T-helper 17 cell (primary cell): Measurements from ENCODE around the gene TIAL1. TPM values are rescaled to one million over a fixed set of nuclear protein-coding genes. Genes with fewer than 3 reads are reported as not detected.
"Not testable (repeated sequence)": the region's sequence is repeated elsewhere in the genome, so short reads cannot be mapped to it uniquely, and the experiment has no call there.

Source experiments
- ATAC-seq: fragments of 150-1000 bp; cut with Tn5 transposase; 2 replicates; pipeline ENCODE4 v1.10.0; 2021; ENCODE audit warnings: mild to moderate bottlenecking, moderate library complexity
- DNase-seq, 3 donors: peaks; one replicate each; pipeline versions ENCODE4 v3.0.0 to v3.0.0-alpha.2; 2020 to 2021
- H3K9me3 ChIP-seq: one replicate; pipeline ENCODE4 v1.7.0; 2013; ENCODE audit warnings: low read length, mild to moderate bottlenecking; ENCODE audit not compliant: control insufficient read depth, poor library complexity, severe bottlenecking
- H3K27ac Mint-ChIP-seq: one replicate; pipeline ENCODE4 v1.8.0; 2022; ENCODE audit warnings: mild to moderate bottlenecking, moderate library complexity, mixed read lengths
- H3K27me3 Mint-ChIP-seq: one replicate; pipeline ENCODE4 v1.8.0; 2022; ENCODE audit warnings: mixed read lengths
- H3K36me3 Mint-ChIP-seq: one replicate; pipeline ENCODE4 v1.8.0; 2022; ENCODE audit warnings: low read depth, mixed read lengths
- H3K4me1 Mint-ChIP-seq: one replicate; pipeline ENCODE4 v1.8.0; 2022; ENCODE audit warnings: mild to moderate bottlenecking, mixed read lengths
- H3K4me3 Mint-ChIP-seq: one replicate; pipeline ENCODE4 v1.8.0; 2022; ENCODE audit warnings: mild to moderate bottlenecking, moderate library complexity, mixed read lengths
- total RNA-seq, 4 donors: library from RNA in 2 of 4; stranded (reverse) in 2 of 4; gene quantifications; one replicate each; pipeline ENCODE4 v1.2.3 and lab custom pipeline; 2022 to 2026

The TIAL1 gene
- total RNA-seq, 2 donors from 2014 or later: 169 to 172 TPM

DNA sequence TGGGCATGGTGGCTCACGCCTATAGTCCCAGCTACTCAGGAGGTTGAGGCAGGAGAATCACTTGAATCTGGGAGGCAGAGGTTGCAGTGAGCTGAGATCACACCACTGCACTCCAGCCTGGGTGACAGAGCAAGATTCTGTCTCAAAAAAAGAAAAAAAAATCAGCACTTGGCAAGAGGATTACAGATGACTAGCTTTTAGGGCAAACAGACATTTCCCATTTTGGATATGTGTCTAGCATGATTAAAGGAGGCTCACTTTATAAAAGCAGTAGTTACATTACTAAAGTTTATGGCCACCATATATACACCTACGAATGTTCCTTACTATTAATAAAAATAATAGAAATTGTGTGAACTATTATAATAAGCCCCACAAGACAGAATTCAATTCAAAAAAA lies 40.7 kb downstream of the TIAL1 start:
- not testable (repeated sequence) for H3K27me3 Mint-ChIP-seq, H3K4me3 Mint-ChIP-seq, DNase-seq, H3K9me3 ChIP-seq, ATAC-seq, H3K4me1 Mint-ChIP-seq, H3K36me3 Mint-ChIP-seq, H3K27ac Mint-ChIP-seq

DNA sequence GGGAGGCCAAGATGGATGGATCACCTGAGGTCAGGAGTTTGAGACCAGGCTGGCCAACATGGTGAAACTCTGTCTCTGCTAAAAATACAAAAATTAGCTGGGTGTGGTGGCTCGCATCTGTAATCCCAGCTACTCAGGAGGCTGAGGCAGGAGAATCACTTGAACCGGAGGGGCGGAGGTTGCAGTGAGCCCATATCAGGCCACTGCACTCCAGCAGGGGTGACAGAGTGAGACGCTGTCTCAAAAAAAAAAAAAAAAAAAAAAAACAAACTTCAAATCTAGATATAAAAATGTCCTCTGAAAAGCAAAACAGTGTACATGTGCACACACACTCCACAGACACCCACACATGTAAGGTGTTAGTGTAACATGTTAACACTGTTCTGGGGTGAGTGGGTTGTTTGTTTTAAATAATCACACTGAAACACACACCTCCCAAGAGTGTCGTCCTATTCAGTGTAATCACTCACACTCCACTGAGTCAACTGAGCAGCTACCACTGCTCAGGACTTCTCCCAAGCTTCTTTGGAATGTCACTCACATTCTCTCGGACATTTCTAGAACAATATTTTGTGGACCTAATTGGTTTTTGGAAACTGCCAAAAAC lies 41.5 kb downstream of the TIAL1 start:
- H3K27ac Mint-ChIP-seq: no peak overlapping the region
- H3K4me1 Mint-ChIP-seq: no peaks in the 10 kb centered on the region
- no peak overlapping the region for H3K4me3 Mint-ChIP-seq
- H3K27me3 Mint-ChIP-seq: peaks cover 7% of the 10 kb centered on the region
- no peaks in the 10 kb centered on the region for H3K9me3 ChIP-seq
- ATAC-seq (no peak), DNase-seq (no peak)
- no peaks in the 10 kb centered on the region for H3K36me3 Mint-ChIP-seq

DNA sequence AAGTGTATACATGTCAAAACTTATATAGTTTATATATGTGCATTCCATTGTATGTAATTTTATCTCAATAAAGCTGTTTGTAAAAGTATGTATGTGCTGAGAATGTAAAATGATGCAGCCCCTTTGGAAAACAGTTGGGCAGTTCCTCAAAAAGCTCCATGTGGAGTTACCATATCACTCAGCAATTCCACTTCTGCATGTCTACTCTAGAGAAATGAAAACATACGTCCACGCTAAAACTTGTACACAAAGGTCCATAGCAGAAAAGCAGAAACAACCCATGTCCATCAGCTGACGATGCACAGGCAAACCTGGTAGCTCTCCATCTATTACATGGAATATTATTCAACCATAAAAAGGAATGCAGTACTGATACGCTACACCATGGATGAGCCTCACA lies 45.9 kb downstream of the TIAL1 start:
- H3K9me3 ChIP-seq: no peaks in the 10 kb centered on the region
- H3K27ac Mint-ChIP-seq: peak overlapping the region; percentile 14
- no peak overlapping the region for H3K4me3 Mint-ChIP-seq
- peaks cover 2% of the 10 kb centered on the region for H3K4me1 Mint-ChIP-seq
- no peak for DNase-seq
- no peak for ATAC-seq
- peaks cover 27% of the 10 kb centered on the region for H3K27me3 Mint-ChIP-seq
- no peaks in the 10 kb centered on the region for H3K36me3 Mint-ChIP-seq

DNA sequence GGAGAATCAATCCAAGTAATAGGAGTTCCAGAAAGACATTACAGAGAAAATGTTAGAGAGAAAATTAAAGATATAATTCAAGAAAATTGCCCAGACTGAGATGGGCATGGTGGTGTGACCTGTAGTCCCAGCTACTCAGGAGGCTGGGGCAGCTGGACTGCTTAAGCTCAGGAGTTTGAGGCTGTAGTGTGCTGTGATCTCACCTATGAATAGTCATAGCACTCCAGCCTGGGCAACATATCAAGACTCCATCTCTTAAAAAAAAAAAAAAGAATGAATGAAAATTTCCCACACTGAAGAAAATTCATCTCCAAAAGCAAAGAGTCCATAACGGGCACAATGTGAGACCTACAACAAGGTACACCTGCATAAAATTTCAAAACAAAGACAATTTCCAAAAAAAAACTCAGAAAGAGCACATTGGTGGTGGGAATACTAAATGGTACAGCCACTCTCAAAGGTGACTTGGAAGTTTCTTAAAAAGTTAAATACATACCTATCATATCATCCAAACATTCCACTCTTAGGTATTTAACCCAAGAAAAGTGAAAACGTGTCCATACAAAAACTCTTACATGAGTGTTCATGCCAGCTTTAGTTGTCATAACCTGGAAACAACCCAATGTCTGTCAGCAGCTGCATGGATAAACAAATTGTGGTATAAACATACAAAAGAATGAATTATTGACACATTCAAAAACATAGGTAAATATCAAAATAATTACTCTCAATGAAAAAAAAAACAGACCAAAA lies 47.3 kb downstream of the TIAL1 start:
- no peaks in the 10 kb centered on the region for H3K9me3 ChIP-seq
- Mint-ChIP-seq H3K27ac (no peak overlapping the region), H3K4me3 (no peak overlapping the region), H3K36me3 (no peaks in the 10 kb centered on the region), H3K4me1 (peaks cover 2% of the 10 kb centered on the region), H3K27me3 (peaks cover 27% of the 10 kb centered on the region)
- no peak for ATAC-seq
- no peak for DNase-seq

DNA sequence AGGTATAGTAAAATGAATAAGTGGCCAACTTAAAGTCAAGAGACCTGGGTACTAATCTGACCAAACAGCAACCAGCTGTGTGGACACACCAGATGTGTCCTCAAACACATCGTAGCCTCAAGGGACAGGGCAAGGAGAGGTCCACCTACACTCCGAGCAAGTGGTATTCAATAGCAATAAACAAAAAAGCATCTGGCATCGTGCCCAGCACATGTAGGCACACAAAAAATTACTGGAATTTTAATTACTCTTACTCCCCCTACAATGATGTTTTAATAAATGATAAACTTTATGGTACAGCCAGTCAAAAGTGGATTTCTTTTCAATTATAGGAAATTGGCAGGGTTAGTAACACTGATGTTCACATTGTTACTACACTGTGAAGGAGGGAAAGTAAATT lies 50.8 kb downstream of the TIAL1 start:
- no peak overlapping the region for H3K4me3 Mint-ChIP-seq
- ATAC-seq (no peak), DNase-seq (no peak)
- H3K9me3 ChIP-seq: no peaks in the 10 kb centered on the region
- H3K36me3 Mint-ChIP-seq: peaks cover 2% of the 10 kb centered on the region
- H3K4me1 Mint-ChIP-seq: peaks cover 9% of the 10 kb centered on the region
- H3K27me3 Mint-ChIP-seq: peaks cover 20% of the 10 kb centered on the region
- H3K27ac Mint-ChIP-seq: peak overlapping the region; percentile 24

DNA sequence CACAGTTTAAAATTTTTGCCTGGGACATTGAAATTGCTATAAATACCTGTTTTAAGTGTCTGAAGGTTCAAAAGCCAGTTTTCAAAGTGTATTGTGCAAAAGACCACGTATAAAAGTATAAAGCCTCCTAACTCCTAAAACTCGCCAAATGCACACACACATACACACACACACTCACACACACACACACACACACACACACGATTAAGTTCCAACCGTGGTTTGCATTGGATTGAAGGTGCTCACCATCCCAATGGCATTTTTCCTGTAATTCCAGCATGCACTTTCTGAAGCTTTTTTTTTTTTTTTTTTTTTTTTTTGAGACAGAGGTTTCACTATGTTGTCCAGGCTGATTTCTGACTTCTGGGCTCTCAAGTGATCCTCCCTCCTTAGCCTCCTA lies 51.5 kb downstream of the TIAL1 start:
- DNase-seq: no peak
- peaks cover 15% of the 10 kb centered on the region for H3K4me1 Mint-ChIP-seq
- H3K9me3 ChIP-seq: no peaks in the 10 kb centered on the region
- ATAC-seq: no peak
- peaks cover 19% of the 10 kb centered on the region for H3K27me3 Mint-ChIP-seq
- no peak overlapping the region for H3K4me3 Mint-ChIP-seq
- H3K27ac Mint-ChIP-seq: peak overlapping the region; percentile 24
- H3K36me3 Mint-ChIP-seq: peaks cover 2% of the 10 kb centered on the region

DNA sequence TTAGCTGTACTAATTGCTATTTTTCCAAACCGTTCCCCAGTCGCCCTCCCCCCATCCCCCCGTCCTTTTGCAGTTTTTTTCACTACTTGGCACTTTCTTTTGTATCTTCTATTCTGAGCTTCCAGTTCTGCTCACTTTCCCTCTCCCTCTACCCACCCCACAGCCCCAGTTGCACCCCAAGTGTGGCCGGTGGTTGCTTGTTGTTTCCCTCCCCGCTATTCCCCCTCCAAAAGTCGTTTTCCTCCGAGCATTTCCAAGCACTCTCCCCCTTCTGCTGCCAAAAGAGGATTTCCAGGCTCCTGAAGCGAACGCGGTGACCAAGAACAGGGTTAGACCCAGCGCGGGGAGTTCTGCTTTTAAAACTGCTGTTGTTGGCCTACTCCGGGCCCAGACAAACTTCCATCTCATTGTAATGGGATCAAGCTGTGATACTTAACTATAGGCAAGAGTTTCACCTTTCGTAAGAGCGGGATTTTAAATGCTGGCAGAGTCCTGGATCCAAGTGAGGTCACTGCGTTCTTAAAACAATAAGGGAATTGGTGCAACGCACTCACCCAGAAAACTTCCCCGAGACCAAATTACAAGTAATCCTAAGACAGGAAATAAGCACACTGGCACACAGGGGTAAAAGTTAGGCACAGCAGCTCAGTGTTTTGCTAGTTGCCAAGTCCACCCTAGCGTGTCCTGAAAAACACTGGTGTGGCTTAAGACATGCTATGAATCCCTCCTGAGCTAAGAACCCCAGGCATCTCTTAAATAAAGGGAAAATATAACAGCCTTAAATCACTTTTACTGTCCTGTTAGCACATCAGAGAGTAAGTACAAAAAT lies 52.7 kb downstream of the TIAL1 start:
- peaks cover 27% of the 10 kb centered on the region for H3K4me1 Mint-ChIP-seq
- ATAC-seq: no peak
- peak overlapping the region; percentile 97 for H3K4me3 Mint-ChIP-seq
- peaks cover 18% of the 10 kb centered on the region for H3K27me3 Mint-ChIP-seq
- peaks cover 2% of the 10 kb centered on the region for H3K36me3 Mint-ChIP-seq
- no peaks in the 10 kb centered on the region for H3K9me3 ChIP-seq
- H3K27ac Mint-ChIP-seq: peak overlapping the region; percentile 69
- no peak for DNase-seq

DNA sequence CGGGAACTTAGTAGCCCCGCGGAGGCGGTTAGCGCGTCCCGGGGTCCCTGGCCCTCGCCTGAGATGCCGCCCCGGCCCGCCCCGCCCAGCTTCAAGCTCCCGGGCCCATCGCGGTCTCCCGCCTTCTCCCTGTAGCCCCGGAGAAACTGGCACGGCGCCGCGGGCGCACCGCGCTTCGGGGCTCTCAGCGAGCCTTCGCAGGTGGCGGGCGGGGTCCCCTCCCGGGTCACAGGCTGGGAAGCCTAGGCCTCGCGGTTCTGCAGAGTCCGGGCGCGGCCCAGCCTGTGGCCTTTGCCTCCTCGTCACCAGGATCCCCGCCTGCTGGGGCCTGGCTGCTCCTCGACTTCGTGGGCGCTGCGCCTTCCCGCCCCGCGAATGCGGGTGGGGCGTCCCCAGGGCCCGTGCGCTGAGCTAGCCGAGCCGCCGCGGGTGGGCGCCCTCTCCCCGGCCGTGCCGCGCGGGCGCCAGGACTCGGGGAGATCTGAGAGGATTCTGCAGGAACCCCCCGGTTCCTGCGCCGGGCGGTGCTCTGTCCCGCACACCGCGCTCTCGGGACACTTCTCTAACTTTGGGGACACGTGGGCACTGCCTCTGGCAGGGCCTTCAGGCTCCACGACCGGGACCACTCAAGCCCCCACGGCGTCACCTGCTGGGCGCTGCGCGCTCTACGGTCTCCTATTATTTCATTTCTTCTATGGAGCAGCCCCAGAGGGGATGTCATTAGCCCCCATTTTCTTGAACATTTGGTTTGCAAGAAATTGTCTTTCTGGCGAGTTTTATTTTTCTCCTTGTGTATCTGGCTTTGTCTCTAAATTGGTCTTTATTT lies 53.6 kb downstream of the TIAL1 start:
- H3K27ac Mint-ChIP-seq: peak overlapping the region; percentile 69
- ATAC-seq (peak; percentile 66), DNase-seq (peak; percentile 45 to 52 (median 45))
- H3K36me3 Mint-ChIP-seq: peaks cover 2% of the 10 kb centered on the region
- H3K4me3 Mint-ChIP-seq: peak overlapping the region; percentile 97
- H3K9me3 ChIP-seq: no peaks in the 10 kb centered on the region
- H3K4me1 Mint-ChIP-seq: peaks cover 32% of the 10 kb centered on the region
- H3K27me3 Mint-ChIP-seq: peaks cover 10% of the 10 kb centered on the region

DNA sequence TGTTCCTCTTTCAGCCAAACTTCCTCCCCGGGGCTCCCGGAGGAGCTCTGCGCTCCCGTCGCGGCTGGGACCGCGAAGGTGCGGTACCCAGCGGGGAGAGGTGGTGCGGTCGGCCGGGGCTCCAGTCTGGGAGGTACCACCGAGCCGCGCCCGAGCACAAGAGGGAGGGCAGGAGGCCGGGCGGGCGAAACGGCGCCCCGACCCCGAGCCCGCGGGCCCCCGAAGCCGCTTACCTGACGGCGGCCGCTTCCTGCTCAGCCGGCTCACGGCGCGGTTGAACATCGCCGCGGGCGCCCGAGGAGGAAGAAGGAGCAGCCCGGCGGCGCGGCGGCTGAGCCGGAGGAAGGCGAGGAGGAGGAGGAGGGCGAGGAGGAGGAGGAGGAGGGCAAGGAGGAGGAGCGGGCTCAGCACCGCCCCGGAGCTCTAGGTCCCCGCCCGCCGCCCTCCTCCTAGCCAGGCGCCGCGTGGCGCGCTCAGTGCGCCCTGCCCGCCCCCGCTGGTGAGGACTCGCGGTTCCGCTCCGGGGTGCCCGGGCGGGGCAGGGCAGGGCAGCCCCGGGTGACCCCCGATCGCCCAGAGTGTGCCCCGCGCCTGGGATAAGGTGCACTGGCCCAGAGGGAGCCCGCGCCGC lies 54.3 kb downstream of the TIAL1 start, which contains the start of gene RGS10:
Gene RGS10, minus strand, starts transcription at position 363 of the 631 bp plus-strand sequence. Its CDS starts 81 bp downstream, at position 282.
- peak; percentile 63 to 68 (median 67) for DNase-seq
- peaks cover 40% of the 10 kb centered on the region for H3K4me1 Mint-ChIP-seq
- peaks cover 2% of the 10 kb centered on the region for H3K36me3 Mint-ChIP-seq
- H3K27ac Mint-ChIP-seq: peak within 1 kb of the TSS; percentile 75
- H3K27me3 Mint-ChIP-seq: peaks cover 2% of the 10 kb centered on the region
- peak within 1 kb of the TSS; percentile 97 for H3K4me3 Mint-ChIP-seq
- ATAC-seq: peak; percentile 83
- H3K9me3 ChIP-seq: no peaks in the 10 kb centered on the region

DNA sequence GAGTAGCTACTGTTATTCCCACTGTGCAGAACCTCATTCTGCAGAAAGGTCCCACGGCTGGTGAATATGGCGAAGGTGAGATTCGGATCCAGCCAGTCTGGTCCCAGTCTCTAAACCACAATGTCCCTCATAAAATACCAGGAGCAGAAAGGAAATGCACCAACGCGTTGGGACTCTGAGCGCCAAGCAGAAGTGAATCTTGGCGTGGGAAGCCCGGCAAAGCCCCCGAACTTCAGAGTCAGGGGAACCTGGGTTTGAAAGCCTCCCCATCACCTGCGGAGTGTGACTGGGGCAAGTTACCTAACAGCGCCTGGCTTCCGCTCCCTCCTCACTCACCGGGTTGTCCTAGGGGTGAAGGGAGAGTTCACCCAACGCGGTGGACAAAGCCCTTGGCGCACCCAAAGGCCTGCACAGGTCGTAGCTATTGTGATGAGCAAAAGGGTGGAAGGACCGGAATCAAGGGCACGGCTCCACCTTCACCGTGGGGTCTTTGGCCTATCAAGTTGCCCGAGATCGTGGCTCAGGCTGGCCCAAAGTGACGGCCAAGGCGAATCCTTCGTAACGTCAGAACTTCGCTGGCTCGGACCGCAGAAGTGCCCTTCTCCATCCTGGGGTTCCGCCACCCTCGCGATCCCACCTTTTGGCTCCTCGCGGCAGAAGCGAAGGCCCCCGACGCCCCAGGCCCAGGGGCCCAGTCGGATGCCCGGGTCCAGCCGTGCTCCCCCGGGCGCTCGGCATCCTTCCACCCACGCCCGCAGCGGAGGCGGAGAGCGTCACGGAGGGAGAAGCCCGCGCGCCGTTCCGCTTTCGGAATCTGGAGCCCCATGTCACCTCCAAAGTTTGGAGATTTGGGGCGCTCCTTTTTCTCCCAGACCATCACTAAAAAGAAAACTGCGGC lies 55.1 kb downstream of the TIAL1 start:
- Mint-ChIP-seq H3K4me1 (peaks cover 45% of the 10 kb centered on the region), H3K4me3 (peak overlapping the region; percentile 91)

DNA sequence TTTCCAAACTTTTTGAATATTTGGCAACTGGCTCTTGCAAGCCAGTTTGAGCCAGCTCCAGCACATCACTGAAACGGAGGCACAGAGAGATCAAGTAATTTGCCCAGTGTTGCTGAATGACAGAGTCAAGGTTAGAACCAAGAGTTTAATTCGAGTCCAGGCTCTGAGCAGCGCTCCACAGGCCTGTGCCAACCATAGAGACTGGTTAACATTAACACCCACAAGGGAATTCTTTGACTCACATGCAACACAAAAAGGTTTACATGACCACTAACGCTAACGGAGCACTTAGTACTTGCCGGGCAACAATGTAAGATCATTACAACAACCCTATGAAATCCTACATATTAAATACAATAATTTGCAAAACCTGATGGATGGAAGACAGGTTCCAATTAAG lies 55.7 kb downstream of the TIAL1 start:
- Mint-ChIP-seq H3K36me3 (peaks cover 2% of the 10 kb centered on the region), H3K4me1 (peaks cover 49% of the 10 kb centered on the region), H3K4me3 (peak overlapping the region; percentile 91), H3K27me3 (no peaks in the 10 kb centered on the region), H3K27ac (peak overlapping the region; percentile 75)
- DNase-seq: no peak
- ATAC-seq: no peak
- H3K9me3 ChIP-seq: no peaks in the 10 kb centered on the region

More for the DNA sequence above, 55.1 kb downstream of the TIAL1 start:
- Mint-ChIP-seq H3K36me3 (peaks cover 2% of the 10 kb centered on the region), H3K27me3 (no peaks in the 10 kb centered on the region), H3K27ac (peak overlapping the region; percentile 75)
- no peaks in the 10 kb centered on the region for H3K9me3 ChIP-seq
- DNase-seq: peak in 1 of 3 donors; percentile 21
- peak; percentile 22 for ATAC-seq
